HG03575 (cell line): Measurements from ENCODE around the gene ATP2A3.

Experiments used
- ATAC-seq: cut with Tn5 transposase; IDR thresholded peaks from one replicate; pipeline ENCODE4 v1.9.1; 2021; ENCODE audit not compliant: unreplicated experiment, insufficient number of reproducible peaks, low FRiP score; ENCODE audit errors: extremely low read depth

The ATP2A3 gene

GRCh38 chr17:3919123-3919624 lies 45.1 kb downstream of the ATP2A3 start:
- ATAC-seq: no peak

DNA sequence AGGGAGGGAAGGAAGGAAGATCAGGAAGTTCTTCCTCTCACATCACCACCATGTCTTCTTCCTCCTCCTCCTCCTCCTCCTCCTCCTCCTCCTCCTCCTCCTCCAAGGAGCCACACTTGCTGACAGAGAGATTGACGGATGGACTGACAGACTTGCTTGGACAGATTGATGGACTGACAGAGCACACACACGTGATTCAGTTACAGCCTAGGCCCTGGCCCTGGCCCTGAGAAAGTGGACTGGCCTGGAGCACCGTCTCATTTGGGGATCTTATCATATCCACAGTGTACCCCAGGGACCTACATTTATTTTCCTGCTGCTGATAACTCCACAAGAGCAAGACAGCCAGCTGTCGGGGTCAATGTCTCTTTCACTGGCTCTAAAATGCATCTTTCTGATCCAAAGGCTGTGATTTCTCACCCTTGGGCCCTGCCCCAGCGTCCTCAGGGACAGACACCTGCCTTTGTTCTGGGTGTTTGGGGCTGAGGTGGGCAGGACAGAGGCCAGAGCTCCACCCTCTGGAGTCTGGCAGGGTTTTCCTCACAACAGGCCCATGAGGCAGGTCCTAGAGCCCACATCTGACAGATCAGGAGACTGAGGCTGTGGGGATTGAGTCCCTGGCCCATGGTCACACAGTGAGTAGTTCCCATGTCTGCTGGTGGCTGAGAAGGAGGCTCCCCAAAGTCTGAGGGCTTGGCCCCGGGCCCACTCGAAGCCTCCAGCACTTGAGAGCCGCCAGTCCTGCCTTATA lies 45.7 kb downstream of the ATP2A3 start:
- ATAC-seq: no peak

- no peak for ATAC-seq
Observed at GRCh38 chr17:3917391-3917931, 46.8 kb downstream of the ATP2A3 start.

- no peak for ATAC-seq
Observed at GRCh38 chr17:3916825-3917224, 47.4 kb downstream of the ATP2A3 start.

GRCh38 chr17:3915995-3916696 lies 48.1 kb downstream of the ATP2A3 start, which contains the start of gene P2RX1:
Gene P2RX1 (minus strand): TSS chr17:3916465. CDS start chr17:3916225, 240 bp downstream.
- no peak for ATAC-seq

DNA sequence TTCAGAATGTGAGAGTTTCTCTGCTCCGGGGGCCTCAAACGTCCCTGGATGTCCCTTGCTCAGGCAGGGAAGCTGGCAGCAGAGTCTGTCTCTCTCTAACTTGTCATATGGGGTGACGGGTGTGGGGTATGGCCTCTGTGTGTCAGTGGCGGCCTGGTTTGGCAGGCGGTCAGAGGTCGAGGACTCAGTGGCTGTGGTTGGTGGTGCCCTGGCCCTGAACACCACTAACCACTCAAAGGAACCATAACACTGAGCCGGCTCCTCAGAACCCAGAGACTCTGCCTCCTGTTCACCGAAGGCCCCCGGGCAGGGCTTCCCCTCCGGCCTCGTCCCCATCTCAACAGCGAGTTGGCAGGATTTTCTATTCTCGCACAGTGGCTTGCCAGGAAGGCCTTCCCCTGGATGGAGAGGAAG lies 48.6 kb downstream of the ATP2A3 start:
- ATAC-seq: no peak

- ATAC-seq: no peak
Observed at GRCh38 chr17:3914312-3914670, 49.9 kb downstream of the ATP2A3 start.

- no peak for ATAC-seq
Observed at GRCh38 chr17:3913531-3914311, 50.5 kb downstream of the ATP2A3 start.

GRCh38 chr17:3912827-3913226 lies 51.4 kb downstream of the ATP2A3 start:
- no peak for ATAC-seq

DNA sequence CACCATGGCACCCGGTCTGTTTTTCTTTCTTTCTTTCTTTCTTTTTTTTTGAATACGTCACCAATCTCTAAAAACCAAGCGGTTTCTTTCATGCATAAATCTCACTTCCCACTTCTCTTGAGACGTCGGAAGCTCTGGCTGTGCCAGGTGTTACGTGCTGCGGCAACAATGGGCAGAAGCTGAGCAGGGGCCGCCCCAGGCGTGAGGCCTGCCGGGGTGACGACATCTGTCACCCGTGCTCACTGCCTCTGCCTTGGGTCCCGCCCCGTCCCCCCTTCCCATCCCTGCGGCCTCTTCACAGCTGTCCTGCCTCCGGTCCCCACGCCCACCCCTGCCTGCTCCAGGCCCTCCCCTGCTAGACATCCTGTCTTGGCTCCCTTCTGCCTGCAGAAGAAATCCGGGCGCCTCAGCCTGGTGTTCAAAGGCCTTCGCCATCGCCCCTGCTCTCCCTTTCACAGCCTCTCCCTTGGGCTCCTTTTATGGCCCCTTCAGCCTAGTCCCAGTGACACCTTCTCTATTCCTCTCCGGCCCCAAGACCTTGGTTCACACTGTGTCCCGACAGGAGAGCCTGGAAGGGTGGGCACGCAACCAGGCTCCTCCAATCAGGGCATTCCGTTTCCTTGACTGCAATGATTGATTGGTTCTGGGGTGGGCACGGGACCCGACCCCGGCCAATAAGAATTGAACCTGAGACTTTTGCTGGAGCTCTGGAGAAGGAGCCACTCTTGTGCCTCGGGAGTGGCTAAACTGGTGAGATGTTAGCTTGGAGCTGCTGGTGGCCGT lies 52.8 kb downstream of the ATP2A3 start:
- ATAC-seq: no peak

DNA sequence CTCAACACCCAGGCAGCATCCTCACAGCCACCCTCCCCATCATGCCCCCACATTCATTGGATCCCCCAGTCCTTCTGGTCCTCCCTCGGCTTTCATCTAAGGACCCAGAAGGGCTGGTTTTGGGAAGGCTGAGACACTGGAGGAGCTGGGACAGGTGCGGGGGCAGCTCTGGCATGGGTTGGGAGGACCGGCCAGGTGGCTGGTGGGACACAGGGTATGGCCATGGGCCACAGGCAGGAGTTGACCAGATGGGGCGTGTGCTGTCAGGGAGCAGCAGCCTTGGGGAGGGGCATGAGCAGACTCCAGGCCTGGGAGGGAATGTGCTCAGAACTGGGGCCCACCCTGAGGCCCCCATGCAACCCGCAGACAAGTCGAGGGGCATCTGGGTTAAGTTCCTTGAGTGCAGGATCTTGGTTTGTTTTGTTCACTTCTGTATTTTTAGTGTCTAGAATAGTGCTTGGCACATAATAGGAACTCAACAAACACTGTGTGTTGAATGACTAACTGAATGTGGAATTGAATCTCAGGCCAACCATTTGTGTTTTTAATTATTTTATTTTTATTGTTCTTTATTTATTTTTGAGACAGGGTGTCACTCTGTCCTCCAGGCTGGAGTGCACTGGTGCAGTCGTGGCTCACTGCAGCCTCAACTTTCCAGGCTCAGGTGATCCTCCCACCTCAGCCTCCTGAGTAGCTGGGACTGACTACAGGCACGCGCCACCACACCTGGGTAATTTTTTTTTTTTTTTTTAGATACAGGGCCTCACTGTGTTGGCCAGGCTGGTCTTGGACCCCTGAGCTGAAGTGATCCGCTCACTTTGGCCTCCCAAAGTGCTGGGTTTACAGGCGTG lies 53.6 kb downstream of the ATP2A3 start:
- no peak for ATAC-seq

DNA sequence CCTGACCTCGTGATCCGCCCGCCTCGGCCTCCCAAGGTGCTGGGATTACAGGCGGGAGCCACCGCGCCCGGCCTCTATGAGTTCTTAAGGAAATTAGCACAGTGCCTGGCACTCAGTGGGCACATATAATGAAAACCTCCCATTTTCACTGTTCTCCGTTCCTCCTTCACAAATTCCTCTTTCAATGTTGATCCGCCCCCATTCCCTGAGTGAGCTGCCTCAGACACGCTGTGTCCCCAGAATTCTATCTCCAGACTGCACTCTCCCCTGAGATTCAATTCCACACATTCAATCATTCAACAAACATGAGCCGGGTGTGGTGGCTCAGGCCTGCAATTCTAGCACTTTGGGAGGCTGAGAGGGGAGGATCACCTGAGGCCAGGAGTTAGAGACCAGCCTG lies 55.0 kb downstream of the ATP2A3 start:
- no peak for ATAC-seq

DNA sequence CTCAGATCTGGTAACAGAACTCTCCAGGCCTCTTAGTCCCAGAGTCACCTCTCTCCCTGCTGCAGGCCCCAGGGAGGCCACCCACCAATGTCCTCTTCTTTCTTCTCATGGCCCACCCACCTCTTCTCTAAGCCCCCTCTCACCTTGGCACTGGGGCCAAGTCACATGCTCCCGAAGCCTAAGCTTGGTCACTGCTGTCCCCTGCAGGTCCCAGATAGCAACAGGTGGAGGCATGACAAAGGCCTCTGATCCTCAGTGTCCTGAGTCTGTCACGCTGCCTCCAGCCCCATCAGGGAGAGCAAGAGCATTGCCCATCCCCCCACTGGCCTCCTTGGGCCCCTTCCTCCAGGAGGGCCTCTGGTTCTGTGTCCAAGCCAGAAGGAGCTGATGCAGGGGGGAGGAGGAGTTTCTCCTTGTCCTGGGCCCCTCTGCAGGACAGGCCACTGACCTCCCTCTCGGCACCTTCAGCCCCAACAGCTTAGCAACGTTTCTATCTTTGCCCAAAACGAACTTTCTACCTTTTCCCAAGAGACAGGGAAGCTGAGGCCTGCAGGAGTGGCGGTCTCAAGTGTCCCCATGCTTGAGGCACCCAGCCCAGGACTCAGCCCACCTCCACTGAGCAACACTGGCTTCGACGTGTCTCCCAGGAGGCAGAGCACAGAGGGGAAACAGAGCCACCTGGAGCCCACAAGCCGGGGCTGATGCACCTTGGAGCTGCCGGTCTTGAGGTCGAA lies 56.6 kb downstream of the ATP2A3 start:
- ATAC-seq: no peak

- ATAC-seq: no peak
Observed at GRCh38 chr17:3906881-3907280, 57.4 kb downstream of the ATP2A3 start.

GRCh38 chr17:3905017-3905520 lies 59.2 kb downstream of the ATP2A3 start:
- ATAC-seq: no peak

DNA sequence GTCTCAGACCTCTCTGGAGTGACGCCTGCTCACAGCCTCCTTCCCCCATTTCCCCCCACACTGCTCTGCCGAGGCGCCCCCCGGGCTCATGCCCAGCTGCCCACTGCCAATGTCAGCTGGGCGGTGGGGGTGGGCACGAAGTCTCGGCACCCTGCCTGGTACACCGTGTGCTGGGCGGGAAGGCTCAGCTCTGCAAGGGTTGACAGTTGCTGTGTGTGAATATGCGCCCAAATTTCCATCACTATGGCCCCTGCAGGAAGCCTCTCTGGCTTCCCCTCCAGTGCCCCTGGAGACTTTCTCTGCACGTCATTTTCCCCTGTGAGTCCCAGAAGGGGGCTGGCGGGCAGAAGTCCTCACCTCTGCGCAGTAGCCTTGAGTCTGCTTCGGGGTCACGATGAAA lies 59.7 kb downstream of the ATP2A3 start:
- no peak for ATAC-seq

- ATAC-seq: no peak
Observed at GRCh38 chr17:3903881-3904290, 60.4 kb downstream of the ATP2A3 start.
